ENCODE results near the gene CCDC85C.

GRCh38 chr14:99627510-99628381 is 23.7 kb upstream of the CCDC85C start:
- TF ChIP-seq CTCF (IDR thresholded peaks at IDR 0.05; ENCODE audit: insufficient read depth, low read depth, low read length) (no peak), EZH2 (IDR thresholded peaks at IDR 0.05; ENCODE audit: insufficient read depth, low read length) (no peak)
